GM06990 (cell line): ENCODE results near the gene TRIM10.
"Not testable (repeated sequence)": the region's sequence is repeated elsewhere in the genome, so short reads cannot be mapped to it uniquely, and the experiment has no call there.

Source experiments
- DNase-seq: peaks from one replicate; pipeline ENCODE4 v3.0.0-alpha.2; 2011; ENCODE audit not compliant: insufficient read length; ENCODE audit errors: extremely low read depth
- H3K27me3 ChIP-seq: replicated peaks from 2 replicates; pipeline ENCODE4 v1.6.0; 2011; ENCODE audit warnings: low read length; ENCODE audit not compliant: control insufficient read depth, insufficient read depth
- H3K36me3 ChIP-seq: 2 replicates; pipeline ENCODE4 v1.5.1; 2011; ENCODE audit warnings: low read length; ENCODE audit not compliant: control insufficient read depth, insufficient read depth
- H3K4me3 ChIP-seq: replicated peaks from 2 replicates; pipeline ENCODE4 v1.5.1; 2011; ENCODE audit warnings: low read depth, mild to moderate bottlenecking, control low read depth, low read length
- TF ChIP-seq, protein P1 (sequence below): IDR thresholded peaks from 2 replicates; pipeline ENCODE4 v1.5.1; 2011; ENCODE audit warnings: low read length, control low read depth, mild to moderate bottlenecking, inconsistent platforms; ENCODE audit not compliant: insufficient read depth, poor library complexity, severe bottlenecking

TRIM10 gene

DNA sequence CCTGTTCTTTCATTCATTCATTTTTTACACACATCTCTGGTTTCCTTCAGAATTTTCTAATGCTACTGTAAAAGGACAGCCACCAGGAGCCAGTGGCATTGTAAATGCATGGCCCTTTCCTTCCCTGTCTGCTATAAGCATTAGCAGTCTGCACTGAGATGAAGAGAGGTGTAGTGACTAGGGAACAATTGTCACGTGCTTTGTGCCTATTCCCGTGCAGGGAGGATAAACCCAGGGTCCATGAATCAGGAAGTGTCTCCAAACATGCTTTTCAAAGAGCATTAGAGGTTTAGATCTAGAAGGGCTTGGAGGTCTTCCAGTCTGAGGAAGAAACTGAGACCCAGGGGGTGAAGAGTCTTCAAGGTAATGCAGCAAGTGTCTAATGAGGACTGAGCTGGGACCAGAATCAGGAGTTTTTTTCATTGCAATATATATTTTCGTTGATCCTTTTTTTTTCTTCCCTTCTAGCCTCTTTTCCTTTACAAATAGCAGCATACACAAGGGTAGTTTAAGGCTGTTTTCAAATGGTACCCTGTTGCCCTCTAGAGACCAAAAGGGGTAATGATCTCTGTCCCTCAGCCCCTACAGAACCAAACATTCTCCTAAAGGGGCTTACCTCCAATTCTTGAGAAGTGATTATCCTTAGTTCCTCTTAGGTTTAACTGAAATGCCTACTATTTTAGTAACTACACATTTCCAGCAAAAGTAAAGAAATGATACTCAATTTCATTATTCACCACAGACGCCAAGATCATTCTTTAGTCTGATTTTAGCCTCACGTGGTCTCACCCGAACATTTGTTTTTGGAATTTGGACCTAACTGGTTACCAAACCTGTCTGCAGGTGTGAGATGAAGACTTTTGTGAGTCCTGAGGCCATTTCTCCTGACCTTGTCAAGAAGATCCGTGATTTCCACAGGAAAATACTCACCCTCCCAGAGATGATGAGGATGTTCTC lies 8.9 kb upstream of the TRIM10 start:
- TF ChIP-seq, protein P1, sequence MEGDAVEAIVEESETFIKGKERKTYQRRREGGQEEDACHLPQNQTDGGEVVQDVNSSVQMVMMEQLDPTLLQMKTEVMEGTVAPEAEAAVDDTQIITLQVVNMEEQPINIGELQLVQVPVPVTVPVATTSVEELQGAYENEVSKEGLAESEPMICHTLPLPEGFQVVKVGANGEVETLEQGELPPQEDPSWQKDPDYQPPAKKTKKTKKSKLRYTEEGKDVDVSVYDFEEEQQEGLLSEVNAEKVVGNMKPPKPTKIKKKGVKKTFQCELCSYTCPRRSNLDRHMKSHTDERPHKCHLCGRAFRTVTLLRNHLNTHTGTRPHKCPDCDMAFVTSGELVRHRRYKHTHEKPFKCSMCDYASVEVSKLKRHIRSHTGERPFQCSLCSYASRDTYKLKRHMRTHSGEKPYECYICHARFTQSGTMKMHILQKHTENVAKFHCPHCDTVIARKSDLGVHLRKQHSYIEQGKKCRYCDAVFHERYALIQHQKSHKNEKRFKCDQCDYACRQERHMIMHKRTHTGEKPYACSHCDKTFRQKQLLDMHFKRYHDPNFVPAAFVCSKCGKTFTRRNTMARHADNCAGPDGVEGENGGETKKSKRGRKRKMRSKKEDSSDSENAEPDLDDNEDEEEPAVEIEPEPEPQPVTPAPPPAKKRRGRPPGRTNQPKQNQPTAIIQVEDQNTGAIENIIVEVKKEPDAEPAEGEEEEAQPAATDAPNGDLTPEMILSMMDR = peak; percentile 79
- H3K4me3 ChIP-seq = no peak overlapping the region
- no peak for DNase-seq
- H3K27me3 ChIP-seq = no peaks in the 10 kb centered on the region; the same call in none of the 2 replicates
- H3K36me3 ChIP-seq = no peaks in the 10 kb centered on the region

DNA sequence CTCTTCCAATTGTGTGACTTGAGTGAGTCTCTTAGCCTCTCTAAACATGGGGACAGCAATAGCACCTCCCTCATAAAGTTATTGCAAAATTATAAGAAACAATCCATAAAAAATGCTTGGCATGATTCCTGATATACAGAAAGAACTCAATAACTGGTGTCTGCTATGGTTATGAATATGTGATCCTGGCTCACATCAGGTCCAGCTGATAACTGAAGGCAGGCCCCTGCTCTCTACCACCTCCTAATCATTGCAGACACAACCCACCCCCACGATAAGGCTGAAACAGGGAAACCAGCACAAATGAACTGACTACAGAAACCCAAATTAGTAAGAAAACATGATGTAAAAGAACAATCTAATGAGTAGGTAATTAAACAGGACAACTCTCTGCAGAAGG lies 7.7 kb upstream of the TRIM10 start:
- H3K4me3 ChIP-seq = no peak overlapping the region
- H3K27me3 ChIP-seq = no peaks in the 10 kb centered on the region; the same call in none of the 2 replicates
- no peaks in the 10 kb centered on the region for H3K36me3 ChIP-seq
- TF ChIP-seq, protein P1 = no peak
- no peak for DNase-seq

DNA sequence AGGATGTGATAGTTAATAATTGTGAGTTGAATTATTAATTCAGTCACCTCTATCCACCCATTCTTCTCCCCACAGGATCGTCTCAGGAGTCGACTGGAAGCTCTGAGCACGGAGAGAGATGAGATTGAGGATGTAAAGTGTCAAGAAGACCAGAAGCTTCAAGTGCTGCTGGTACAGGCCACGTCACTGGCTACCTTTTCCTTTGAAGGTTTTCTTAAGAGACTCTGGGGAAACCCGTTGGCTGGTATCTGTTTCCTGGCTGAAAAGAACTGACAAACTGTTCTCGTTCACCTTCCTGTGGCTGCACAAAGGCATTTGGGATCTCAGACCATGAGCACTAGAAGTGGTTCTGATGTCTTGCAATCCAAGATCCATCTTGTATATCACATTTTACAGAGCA lies 6.1 kb upstream of the TRIM10 start:
- no peaks in the 10 kb centered on the region for H3K36me3 ChIP-seq
- TF ChIP-seq, protein P1 = no peak
- no peaks in the 10 kb centered on the region; the same call in none of the 2 replicates for H3K27me3 ChIP-seq
- no peak overlapping the region for H3K4me3 ChIP-seq
- no peak for DNase-seq

DNA sequence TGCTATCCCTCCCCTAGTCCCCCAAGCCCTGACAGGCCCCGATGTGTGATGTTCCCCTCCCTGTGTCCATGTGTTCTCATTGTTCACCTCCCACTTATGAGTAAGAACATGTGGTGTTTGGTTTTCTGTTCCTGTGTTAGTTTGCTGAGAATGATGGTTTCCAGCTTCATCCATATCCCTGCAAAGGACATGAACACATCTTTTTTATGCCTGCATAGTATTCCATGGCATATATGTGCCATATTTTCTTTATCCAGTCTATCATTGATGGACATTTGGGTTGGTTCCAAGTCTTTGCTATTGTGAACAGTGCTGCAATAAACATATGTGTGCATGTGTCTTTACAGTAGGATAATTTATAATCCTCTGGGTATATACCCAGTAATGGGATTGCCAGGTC lies 4.2 kb upstream of the TRIM10 start:
- not testable (repeated sequence) for DNase-seq

DNA sequence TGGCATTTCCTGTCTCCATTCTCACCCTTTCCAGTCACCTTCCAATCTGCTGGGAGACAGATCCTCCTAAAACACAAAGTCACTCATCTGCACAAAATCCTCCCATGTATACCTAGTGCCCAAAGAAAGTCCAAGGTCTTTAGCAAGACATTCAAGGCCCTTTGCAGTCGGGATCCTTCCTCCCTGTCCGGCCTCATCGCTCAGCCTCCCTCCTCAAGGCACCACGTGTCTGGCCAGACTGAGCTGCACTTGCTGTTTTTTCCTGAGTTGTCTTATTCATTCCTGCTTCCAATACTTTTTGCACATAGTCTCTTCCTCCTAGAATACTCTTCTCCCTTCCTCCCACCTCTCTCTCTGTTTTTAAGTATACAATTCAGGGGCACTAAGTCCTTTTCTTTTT lies 3.7 kb upstream of the TRIM10 start:
- Histone ChIP-seq H3K4me3 (no peak overlapping the region), H3K36me3 (no peaks in the 10 kb centered on the region), H3K27me3 (no peaks in the 10 kb centered on the region; the same call in 1 of the 2 replicates)
- no peak for DNase-seq
- TF ChIP-seq, protein P1 = no peak

More for the DNA sequence above, 4.2 kb upstream of the TRIM10 start:
- not testable (repeated sequence) for H3K4me3 ChIP-seq, H3K27me3 ChIP-seq, H3K36me3 ChIP-seq

DNA sequence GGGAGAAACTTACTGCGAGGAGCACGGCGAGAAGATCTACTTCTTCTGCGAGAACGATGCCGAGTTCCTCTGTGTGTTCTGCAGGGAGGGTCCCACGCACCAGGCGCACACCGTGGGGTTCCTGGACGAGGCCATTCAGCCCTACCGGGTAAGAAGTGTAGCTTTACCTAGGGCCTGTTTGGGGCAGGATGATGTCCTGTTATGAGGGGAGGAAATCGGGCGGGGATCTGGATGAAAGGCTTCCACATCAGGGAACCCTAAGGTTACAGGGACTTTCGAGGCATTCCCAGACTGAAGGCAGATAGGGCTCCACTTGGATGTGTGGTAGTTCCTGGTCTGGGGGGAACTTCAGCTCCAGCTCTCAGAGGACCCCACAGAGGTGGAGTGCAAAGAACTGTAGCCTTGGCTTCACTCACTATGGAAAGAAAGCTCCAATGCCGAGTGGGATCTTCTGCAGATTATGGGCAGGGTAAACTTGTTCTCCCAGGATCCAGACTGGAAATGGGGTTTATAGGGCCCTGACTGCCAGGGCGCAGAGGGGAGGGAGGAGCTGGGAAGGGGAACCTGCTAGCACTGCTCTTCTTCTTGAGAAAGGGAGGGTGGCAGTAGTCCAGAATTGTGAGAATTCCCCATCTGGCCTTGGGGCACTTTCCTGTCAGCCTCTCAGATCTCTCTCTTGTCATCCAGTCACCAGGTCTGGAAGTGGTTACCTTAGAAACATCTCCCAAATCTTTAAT lies 3.1 kb upstream of the TRIM10 start:
- no peak for DNase-seq
- H3K27me3 ChIP-seq = no peaks in the 10 kb centered on the region; the same call in 1 of the 2 replicates
- no peak overlapping the region for H3K4me3 ChIP-seq
- no peaks in the 10 kb centered on the region for H3K36me3 ChIP-seq
- TF ChIP-seq, protein P1 = no peak
